ENCODE data around the gene FOSL2. TPM values are rescaled to one million over a fixed set of nuclear protein-coding genes. Genes with fewer than 3 reads are reported as not detected.

FOSL2 gene
- total RNA-seq, 3 donors from 2014 or later (not counting 1 experiment from before 2014, with no cell fraction given): 414 to 531 (median 455) TPM

- Histone ChIP-seq H3K4me3 (ENCODE audit: low read length) (no peak overlapping the region), H3K9me3 (ENCODE audit: control insufficient read depth, insufficient read depth, low read length) (no peaks in the 10 kb centered on the region), H3K4me1 (ENCODE audit: control insufficient read depth, insufficient read depth, low read length) (peaks cover 17% of the 10 kb centered on the region), H3K27me3 (ENCODE audit: control insufficient read depth, insufficient read depth, low read length) (no peaks in the 10 kb centered on the region), H3K36me3 (ENCODE audit: control insufficient read depth, insufficient read depth, low read length) (no peaks in the 10 kb centered on the region), H3K27ac (ENCODE audit: low read length) (no peak overlapping the region)
- Mint-ChIP-seq H3K4me1 (peaks cover 4 to 27% of the 10 kb centered on the region in 2 donors), H3K9me3 (no peaks in the 10 kb centered on the region), H3K36me3 (no peaks in the 10 kb centered on the region), H3K4me3 (no peak overlapping the region), H3K27me3 (ENCODE audit: low read depth in 2 of 2) (no peaks in the 10 kb centered on the region), H3K27ac (no peak overlapping the region)
- TF ChIP-seq CTCF (IDR thresholded peaks at IDR 0.05): no peak
- intact Hi-C loops (cut with micrococcal nuclease): no loop called here
- no peak for ATAC-seq
- DNase-seq: no peak
- 88% methylated on average over 6 of the region's 7 CpGs for WGBS (ENCODE audit: insufficient coverage)
These were observed 53.0 kb downstream of the FOSL2 start for GRCh38 chr2:28445448-28446258.

- H3K36me3 Mint-ChIP-seq: no peaks in the 10 kb centered on the region
- Histone ChIP-seq H3K9me3 (ENCODE audit: control insufficient read depth, insufficient read depth, low read length) (no peaks in the 10 kb centered on the region), H3K4me1 (ENCODE audit: control insufficient read depth, insufficient read depth, low read length) (peaks cover 17% of the 10 kb centered on the region), H3K27ac (ENCODE audit: low read length) (no peak overlapping the region), H3K27me3 (ENCODE audit: control insufficient read depth, insufficient read depth, low read length) (no peaks in the 10 kb centered on the region), H3K36me3 (ENCODE audit: control insufficient read depth, insufficient read depth, low read length) (no peaks in the 10 kb centered on the region), H3K4me3 (ENCODE audit: low read length) (no peak overlapping the region)
- no peak for ATAC-seq
- DNase-seq: no peak
- intact Hi-C loops (cut with micrococcal nuclease): no loop called here
- no peak for TF ChIP-seq CTCF (IDR thresholded peaks at IDR 0.05)
- H3K9me3 Mint-ChIP-seq: no peaks in the 10 kb centered on the region
- H3K27me3 Mint-ChIP-seq (ENCODE audit: low read depth in 2 of 2): no peaks in the 10 kb centered on the region
- H3K4me3 Mint-ChIP-seq: no peak overlapping the region
- peaks cover 7 to 31% of the 10 kb centered on the region in 2 donors for H3K4me1 Mint-ChIP-seq
- no peak overlapping the region for H3K27ac Mint-ChIP-seq
These were observed 53.9 kb downstream of the FOSL2 start for GRCh38 chr2:28446531-28446930.

GRCh38 chr2:28447086-28447485 is 54.4 kb downstream of the FOSL2 start:
- Histone ChIP-seq H3K27ac (ENCODE audit: low read length) (no peak overlapping the region), H3K9me3 (ENCODE audit: control insufficient read depth, insufficient read depth, low read length) (no peaks in the 10 kb centered on the region), H3K36me3 (ENCODE audit: control insufficient read depth, insufficient read depth, low read length) (no peaks in the 10 kb centered on the region), H3K4me1 (ENCODE audit: control insufficient read depth, insufficient read depth, low read length) (peaks cover 18% of the 10 kb centered on the region), H3K4me3 (ENCODE audit: low read length) (no peak overlapping the region), H3K27me3 (ENCODE audit: control insufficient read depth, insufficient read depth, low read length) (no peaks in the 10 kb centered on the region)
- intact Hi-C loops (cut with micrococcal nuclease): no loop called here
- no peak for TF ChIP-seq CTCF (IDR thresholded peaks at IDR 0.05)
- H3K4me3 Mint-ChIP-seq: no peak overlapping the region
- DNase-seq: no peak
- H3K4me1 Mint-ChIP-seq: peaks cover 9 to 28% of the 10 kb centered on the region in 2 donors
- no peaks in the 10 kb centered on the region for H3K36me3 Mint-ChIP-seq
- no peak for ATAC-seq
- 87% methylated on average over 3 of the region's 3 CpGs for WGBS (ENCODE audit: insufficient coverage)
- no peaks in the 10 kb centered on the region for H3K27me3 Mint-ChIP-seq (ENCODE audit: low read depth in 2 of 2)
- no peaks in the 10 kb centered on the region for H3K9me3 Mint-ChIP-seq
- H3K27ac Mint-ChIP-seq: no peak overlapping the region

Data from natural killer cell (primary cell).